GM19193 (cell line): ENCODE results near the gene NSG1.

Experiments
- POLR2A ChIP-seq: IDR thresholded peaks from 4 replicates; pipeline ENCODE4 v1.6.1; 2011; ENCODE audit not compliant: insufficient read depth, insufficient read length; ENCODE audit errors: extremely low read depth

NSG1 gene

DNA sequence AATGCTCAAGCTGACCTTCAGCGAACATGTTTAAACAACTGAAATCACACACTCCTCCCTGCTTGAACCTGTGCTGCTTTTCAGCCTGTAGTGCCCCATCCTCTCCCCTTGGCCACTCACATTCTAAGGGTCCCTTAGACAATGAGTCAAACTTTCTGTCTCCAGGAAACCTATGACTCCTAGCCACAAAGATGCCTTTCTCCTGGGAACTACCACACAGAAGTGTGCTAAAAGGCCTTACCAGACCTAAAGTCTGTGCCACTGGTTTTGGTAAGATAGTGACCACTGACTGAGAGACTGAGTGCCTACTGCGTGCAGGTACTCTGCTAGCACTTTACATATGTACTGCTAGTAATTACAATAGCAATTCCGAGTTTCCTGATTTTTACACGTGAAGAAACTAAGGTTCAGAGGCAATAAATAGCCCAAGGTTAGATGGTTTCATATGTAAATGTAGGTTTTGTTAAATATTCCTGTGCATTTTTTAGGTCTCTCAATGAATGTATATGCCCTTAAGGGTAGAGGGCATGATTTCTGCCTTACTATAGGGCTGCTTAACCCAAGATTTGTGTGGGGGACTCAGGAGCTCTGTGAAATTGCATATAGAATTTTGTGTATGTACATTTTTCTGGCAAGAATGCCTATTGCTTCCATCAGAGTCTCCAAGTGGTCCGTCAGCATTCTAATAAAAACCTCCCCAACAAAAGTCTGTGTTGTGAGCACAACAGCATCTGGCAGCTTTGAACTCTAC is 71.1 kb downstream of the NSG1 start:
- no peak for TF ChIP-seq POLR2A

DNA sequence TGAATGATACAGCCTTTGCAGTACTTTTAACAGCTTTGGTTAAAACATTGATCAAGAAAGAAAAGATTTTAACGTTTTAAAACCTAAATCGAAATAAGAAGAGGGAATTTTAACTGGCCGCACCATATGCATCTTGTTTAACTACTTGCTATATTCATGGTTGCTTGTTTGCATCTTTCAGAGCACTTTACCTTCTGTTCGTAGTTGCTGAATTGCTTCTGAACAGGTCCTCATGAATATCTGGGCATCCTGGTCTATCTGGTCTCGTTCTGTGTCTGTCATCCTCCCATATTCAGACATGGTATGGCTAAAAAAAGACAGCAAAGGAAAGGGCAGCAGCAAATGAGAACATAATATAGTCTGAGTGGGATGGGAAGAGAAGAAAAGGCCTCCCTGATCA is 72.3 kb downstream of the NSG1 start:
- no peak for TF ChIP-seq POLR2A

DNA sequence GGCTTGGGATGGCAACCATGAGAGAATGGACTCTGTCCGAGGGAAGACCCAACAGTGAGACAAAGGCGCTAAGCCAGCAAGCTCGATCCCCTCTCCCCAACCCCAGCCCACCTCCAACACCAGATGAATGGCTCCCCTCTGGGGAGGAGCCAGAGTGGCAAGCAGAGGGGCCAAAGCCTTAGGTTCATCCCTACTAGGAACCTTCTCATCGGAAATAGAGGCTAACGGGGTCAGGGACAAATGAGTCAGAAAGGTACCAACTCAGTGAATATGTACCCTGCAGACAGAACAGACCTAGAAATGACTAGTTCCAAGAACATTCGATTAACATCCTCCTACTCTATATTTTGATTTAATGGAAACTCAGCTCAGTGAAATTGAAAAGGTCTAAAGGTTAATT is 73.9 kb downstream of the NSG1 start:
- no peak for TF ChIP-seq POLR2A

DNA sequence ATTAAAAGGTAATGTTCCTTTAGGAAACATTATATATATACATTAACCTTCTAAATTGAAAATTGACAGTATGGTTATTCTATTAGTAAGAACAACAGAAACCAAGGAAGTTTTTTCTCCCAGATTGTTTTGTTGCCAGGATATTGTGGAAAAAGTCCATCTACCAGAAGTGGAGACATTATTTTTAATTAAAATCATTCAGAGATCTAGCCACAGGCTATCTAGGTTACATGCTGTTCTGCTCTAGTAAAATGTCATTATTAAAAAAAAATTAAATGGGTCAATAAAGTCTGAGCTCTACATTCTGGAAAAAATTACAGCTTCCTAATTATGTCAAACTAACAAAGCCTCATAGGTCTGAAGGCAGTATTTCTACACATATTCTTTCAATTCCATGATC is 74.3 kb downstream of the NSG1 start:
- TF ChIP-seq POLR2A: no peak

DNA sequence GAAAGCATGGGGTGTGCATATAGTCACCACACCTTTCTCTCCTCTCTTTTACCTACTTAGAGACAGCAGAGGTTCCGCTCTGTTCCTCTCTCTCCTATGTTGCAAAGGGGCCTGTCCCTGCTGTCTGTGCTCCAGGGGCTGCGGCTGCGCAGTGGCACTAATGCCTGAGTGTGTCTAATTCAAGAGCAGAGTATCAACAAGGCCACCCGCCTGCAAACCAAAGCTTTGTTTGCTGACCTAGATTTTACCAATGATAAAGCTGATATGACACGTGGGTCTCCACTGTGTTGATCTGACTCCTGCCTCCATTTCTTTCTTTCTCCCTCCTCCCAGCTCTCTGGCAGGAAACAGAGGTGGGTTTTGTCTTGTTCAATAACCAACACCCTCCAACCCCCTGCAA is 74.9 kb downstream of the NSG1 start:
- TF ChIP-seq POLR2A: no peak

DNA sequence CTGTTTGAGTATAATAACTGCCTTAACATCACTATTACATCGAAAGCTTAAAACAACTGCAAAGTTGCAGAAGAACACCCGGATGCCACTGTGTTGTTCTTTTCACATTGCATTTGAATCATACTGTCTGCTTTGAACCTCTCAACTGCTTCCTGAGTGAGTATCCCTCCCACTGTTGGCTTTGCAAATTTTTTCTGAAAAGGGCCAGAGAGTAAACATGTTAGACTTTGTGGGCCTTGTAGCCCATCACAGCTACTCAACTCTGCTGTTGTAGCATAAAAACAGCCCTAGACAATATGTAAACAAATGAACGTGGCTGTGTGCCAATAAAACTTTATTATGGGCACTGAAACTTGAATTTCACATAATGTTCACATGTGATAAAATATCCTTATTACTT is 76.1 kb downstream of the NSG1 start:
- TF ChIP-seq POLR2A: no peak
